Lung (tissue), 12 donors: ENCODE measurements around the gene UIMC1. TPM values are rescaled to one million over a fixed set of nuclear protein-coding genes. Genes with fewer than 3 reads are reported as not detected.
"Not testable (repeated sequence)": the region's sequence is repeated elsewhere in the genome, so short reads cannot be mapped to it uniquely, and the experiment has no call there.

ENCODE experiments used
- ATAC-seq: fragments of 200-7000 bp; cut with Tn5 transposase; one replicate; pipeline ENCODE4 v1.9.1; 2020; ENCODE audit warnings: moderate number of reproducible peaks; ENCODE audit not compliant: insufficient read depth, low FRiP score
- DNase-seq, 3 donors: peaks; one replicate each; pipeline ENCODE4 v3.0.0-alpha.2; 2013 to 2017
- H3K27ac ChIP-seq, 2 donors: one replicate each; pipeline ENCODE4 v1.5.1; 2013; ENCODE audit warnings: mild to moderate bottlenecking in 2 of 2, moderate library complexity in 2 of 2, control low read depth in 1 of 2, inconsistent platforms in 1 of 2, low read depth in 1 of 2, low read length in 1 of 2
- H3K27me3 ChIP-seq, 3 donors: one replicate each; pipeline ENCODE4 v1.5.1; 2013; ENCODE audit warnings: low read length in 2 of 3; ENCODE audit not compliant: control insufficient read depth in 3 of 3, insufficient read depth in 3 of 3
- H3K36me3 ChIP-seq, 4 donors: one replicate each; pipeline ENCODE4 v1.5.1; 2013; ENCODE audit warnings: low read length in 4 of 4, mild to moderate bottlenecking in 1 of 4, moderate library complexity in 1 of 4; ENCODE audit not compliant: control insufficient read depth in 4 of 4, insufficient read depth in 4 of 4
- H3K4me1 ChIP-seq, 5 donors: one replicate each; pipeline ENCODE4 v1.5.1; 2013; ENCODE audit warnings: low read length in 5 of 5, mild to moderate bottlenecking in 2 of 5, moderate library complexity in 1 of 5; ENCODE audit not compliant: control insufficient read depth in 5 of 5, insufficient read depth in 5 of 5
- H3K4me3 ChIP-seq: one replicate; pipeline ENCODE4 v1.5.1; 2013; ENCODE audit warnings: mild to moderate bottlenecking, control low read depth, moderate library complexity
- H3K9ac ChIP-seq, 2 donors: one replicate each; pipeline ENCODE4 v1.5.1; 2013; ENCODE audit warnings: low read length in 2 of 2, control low read depth in 1 of 2; ENCODE audit not compliant: insufficient read depth in 1 of 2
- H3K9me3 ChIP-seq, 4 donors: one replicate each; pipeline ENCODE4 v1.5.1; 2013; ENCODE audit warnings: low read length in 3 of 4, mild to moderate bottlenecking in 1 of 4, moderate library complexity in 1 of 4; ENCODE audit not compliant: control insufficient read depth in 4 of 4, insufficient read depth in 3 of 4
- WGBS, 2 donors: extraction: QIAGEN DNeasy Blood & Tissue Kit; methylation state at CpG; one replicate each; pipeline ENCODE4 v1.1.7; 2013; 5-methylcytosine and 5-hydroxymethylcytosine counted together
- polyA plus RNA-seq, 2 donors: library from polyadenylated mRNA; stranded (reverse); fragments of 200-250 nt; gene quantifications; one replicate each; pipeline ENCODE4 v1.2.1, GENCODE V29; 2013
- total RNA-seq, 2 donors: library from RNA; depleted of rRNA in 1 of 2; stranded (reverse); fragments of >200 nt in 1 of 2; gene quantifications; one replicate each; pipeline ENCODE4 v1.2.1, GENCODE V29; 2014 to 2021
- TF ChIP-seq, protein P1 (sequence below): IDR thresholded peaks from 2 replicates; pipeline ENCODE4 v1.5.1; 2012; ENCODE audit warnings: mild to moderate bottlenecking; ENCODE audit errors: control extremely low read depth, extremely low read depth
- donor health status: control.
- donor health status: control.
- donor health status: Bipolar disorder and iron deficiency.
- donor health status: healthy.
- donor health status: DM: yes; HTN: yes; CAD: no.

Gene UIMC1
- total and polyA plus RNA-seq, 4 donors: 21.6 to 50.8 (median 27.9) TPM

DNA sequence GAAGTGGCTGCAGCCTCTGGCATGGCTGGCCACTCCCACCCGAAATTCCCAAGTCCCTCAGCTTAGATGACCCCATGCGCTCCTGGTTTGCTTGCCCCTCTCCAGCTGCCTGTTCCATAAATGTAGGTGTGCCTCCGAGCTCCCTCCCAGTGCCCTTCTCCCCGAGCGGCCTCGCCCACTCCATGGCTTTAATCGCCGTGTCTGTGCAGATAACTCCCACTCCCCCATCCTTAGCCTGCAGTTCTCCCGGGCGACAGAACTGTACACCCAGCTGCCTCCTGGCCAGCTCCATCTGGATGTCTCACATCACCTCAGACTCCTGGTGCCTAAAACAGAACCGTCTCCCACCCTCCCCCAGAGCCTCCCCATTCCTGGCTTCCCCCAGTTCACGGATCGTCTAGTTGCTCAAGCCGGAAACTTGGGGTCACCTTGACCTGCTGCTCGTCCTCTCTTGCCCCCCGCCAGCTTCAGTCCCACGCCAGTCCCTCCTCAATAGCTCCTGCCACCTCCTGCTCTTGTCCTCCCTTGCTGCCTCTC, 131.5 kb downstream of the UIMC1 start:
- DNase-seq (no peak), ATAC-seq (no peak)
- H3K27me3 ChIP-seq: peaks cover 5 to 24% (median 7%) of the 10 kb centered on the region in 3 donors
- no peak overlapping the region for H3K9ac ChIP-seq
- no peak overlapping the region for H3K27ac ChIP-seq
- H3K4me1 ChIP-seq: peaks cover 0 to under 1% (median 0%) of the 10 kb centered on the region in 5 donors
- H3K9me3 ChIP-seq: peaks cover 0 to 2% (median 0%) of the 10 kb centered on the region in 4 donors
- no peaks in the 10 kb centered on the region for H3K36me3 ChIP-seq
- WGBS, 2 donors: 61 to 72% methylated on average over 17 of the region's 17 CpGs
- H3K4me3 ChIP-seq: no peak overlapping the region
- TF ChIP-seq, protein P1, sequence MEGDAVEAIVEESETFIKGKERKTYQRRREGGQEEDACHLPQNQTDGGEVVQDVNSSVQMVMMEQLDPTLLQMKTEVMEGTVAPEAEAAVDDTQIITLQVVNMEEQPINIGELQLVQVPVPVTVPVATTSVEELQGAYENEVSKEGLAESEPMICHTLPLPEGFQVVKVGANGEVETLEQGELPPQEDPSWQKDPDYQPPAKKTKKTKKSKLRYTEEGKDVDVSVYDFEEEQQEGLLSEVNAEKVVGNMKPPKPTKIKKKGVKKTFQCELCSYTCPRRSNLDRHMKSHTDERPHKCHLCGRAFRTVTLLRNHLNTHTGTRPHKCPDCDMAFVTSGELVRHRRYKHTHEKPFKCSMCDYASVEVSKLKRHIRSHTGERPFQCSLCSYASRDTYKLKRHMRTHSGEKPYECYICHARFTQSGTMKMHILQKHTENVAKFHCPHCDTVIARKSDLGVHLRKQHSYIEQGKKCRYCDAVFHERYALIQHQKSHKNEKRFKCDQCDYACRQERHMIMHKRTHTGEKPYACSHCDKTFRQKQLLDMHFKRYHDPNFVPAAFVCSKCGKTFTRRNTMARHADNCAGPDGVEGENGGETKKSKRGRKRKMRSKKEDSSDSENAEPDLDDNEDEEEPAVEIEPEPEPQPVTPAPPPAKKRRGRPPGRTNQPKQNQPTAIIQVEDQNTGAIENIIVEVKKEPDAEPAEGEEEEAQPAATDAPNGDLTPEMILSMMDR: no peak

DNA sequence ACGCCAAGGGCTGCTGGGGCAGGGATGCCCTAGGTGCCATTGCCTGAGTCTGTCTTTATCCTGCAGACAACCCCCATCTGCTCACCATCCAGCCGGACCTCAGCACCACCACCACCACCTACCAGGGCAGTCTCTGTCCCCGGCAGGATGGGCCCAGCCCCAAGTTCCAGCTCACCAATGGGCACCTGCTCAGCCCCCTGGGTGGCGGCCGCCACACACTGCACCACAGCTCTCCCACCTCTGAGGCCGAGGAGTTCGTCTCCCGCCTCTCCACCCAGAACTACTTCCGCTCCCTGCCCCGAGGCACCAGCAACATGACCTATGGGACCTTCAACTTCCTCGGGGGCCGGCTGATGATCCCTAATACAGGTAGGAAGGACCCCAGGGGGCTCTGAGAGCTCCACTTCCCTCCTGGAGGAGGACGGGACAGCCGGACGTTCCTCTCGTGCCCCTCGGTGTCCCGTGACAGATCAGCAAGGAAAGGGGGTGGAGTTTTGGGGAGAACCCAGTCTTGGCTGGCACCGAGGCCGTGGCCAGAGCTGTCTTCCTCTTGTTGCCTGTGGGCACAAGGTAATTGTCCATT, 132.3 kb downstream of the UIMC1 start:
- Histone ChIP-seq H3K4me1 (no peaks in the 10 kb centered on the region), H3K4me3 (no peak overlapping the region), H3K9ac (no peak overlapping the region), H3K27ac (no peak overlapping the region), H3K27me3 (peaks cover 5 to 24% (median 7%) of the 10 kb centered on the region in 3 donors), H3K36me3 (no peaks in the 10 kb centered on the region), H3K9me3 (peaks cover 0 to 2% (median 0%) of the 10 kb centered on the region in 4 donors)
- DNase-seq (no peak), ATAC-seq (no peak)
- 71 to 82% methylated on average over 20 of the region's 20 CpGs for WGBS, 2 donors
- TF ChIP-seq, protein P1: no peak

DNA sequence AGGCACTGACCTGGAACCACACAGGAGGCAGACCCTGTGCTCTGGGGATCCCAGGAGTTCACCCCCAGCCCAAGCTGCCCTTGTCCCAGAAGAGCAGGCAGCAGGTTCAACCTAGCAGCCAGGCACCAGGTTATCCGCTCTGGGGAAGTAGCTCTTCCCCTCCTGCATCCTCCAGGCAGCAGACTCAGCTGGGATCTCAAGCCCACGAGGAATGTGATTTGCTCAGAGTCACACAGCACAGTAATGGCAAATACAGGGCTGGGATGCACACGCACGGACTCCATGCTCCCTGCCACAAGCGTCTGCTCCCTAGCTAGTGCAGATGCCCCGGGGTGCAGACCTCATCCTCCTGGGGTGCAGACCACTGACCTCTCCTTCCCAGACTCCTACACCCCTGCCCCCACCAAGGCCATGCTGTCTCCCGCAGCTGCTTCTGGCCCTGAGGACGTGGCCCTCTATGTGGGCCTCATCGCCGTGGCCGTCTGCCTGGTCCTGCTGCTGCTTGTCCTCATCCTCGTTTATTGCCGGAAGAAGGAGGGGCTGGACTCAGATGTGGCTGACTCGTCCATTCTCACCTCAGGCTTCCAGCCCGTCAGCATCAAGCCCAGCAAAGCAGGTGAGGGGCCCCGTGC, 132.9 kb downstream of the UIMC1 start:
- peaks cover 0 to 4% (median 0%) of the 10 kb centered on the region in 4 donors for H3K9me3 ChIP-seq
- H3K27me3 ChIP-seq: peaks cover 5 to 24% (median 7%) of the 10 kb centered on the region in 3 donors
- TF ChIP-seq, protein P1: no peak
- 59% methylated on average over 16 of the region's 16 CpGs for WGBS, 2 donors
- no peak overlapping the region for H3K4me3 ChIP-seq
- DNase-seq (peak in 1 of 3 donors; percentile 13), ATAC-seq (no peak)
- no peak overlapping the region for H3K27ac ChIP-seq
- no peak overlapping the region for H3K9ac ChIP-seq
- no peaks in the 10 kb centered on the region for H3K4me1 ChIP-seq
- H3K36me3 ChIP-seq: no peaks in the 10 kb centered on the region

DNA sequence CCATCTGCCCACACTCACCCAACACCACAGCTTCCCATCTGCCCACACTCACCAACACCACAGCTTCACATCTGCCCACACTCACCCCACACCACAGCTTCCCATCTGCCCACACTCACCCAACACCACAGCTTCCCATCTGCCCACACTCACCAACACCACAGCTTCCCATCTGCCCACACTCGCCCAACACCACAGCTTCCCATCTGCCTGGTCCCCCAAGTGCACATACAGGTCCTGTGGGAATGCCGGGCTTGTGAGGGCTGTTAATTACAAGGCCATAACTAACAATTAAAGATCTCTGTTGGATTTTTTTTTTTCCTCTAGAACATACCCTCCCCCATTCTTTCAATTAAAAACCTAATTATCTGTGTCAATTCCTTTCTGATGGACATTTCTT, 133.6 kb downstream of the UIMC1 start:
- H3K9me3 ChIP-seq, H3K4me3 ChIP-seq, H3K36me3 ChIP-seq, H3K4me1 ChIP-seq, H3K27ac ChIP-seq, ATAC-seq, DNase-seq, H3K9ac ChIP-seq: not testable (repeated sequence)
- 45 to 47% methylated on average over 2 of the region's 2 CpGs for WGBS, 2 donors
- peaks cover 5 to 22% (median 7%) of the 10 kb centered on the region in 3 donors for H3K27me3 ChIP-seq

DNA sequence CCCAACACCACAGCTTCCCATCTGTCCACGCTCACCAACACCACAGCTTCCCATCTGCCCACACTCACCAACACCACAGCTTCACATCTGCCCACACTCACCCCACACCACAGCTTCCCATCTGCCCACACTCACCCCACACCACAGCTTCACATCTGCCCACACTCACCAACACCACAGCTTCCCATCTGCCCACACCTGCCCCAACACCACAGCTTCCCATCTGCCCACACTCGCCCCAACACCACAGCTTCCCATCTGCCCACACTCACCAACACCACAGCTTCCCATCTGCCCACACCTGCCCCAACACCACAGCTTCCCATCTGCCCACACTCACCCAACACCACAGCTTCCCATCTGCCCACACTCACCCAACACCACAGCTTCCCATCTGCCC, 134.0 kb downstream of the UIMC1 start:
- not testable (repeated sequence) for H3K27ac ChIP-seq, ATAC-seq, H3K4me1 ChIP-seq, H3K36me3 ChIP-seq, DNase-seq, H3K9ac ChIP-seq, H3K4me3 ChIP-seq, H3K9me3 ChIP-seq
- peaks cover 5 to 20% (median 7%) of the 10 kb centered on the region in 3 donors for H3K27me3 ChIP-seq
- WGBS, 2 donors: 25 to 51% methylated on average over 1 to 2 of the region's 2 CpGs

DNA sequence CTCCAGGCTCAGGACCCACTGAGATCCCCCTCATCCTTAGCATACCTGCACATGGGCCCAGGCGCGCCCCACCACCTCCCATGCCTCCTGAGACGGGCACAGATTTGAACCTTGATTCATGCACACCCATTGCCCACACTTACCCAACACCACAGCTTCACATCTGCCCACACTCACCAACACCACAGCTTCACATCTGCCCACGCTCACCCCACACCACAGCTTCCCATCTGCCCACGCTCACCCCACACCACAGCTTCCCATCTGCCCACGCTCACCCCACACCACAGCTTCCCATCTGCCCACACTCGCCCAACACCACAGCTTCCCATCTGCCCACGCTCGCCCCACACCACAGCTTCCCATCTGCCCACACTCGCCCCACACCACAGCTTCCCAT, 135.9 kb downstream of the UIMC1 start:
- ATAC-seq, H3K36me3 ChIP-seq, H3K9ac ChIP-seq, DNase-seq, H3K4me3 ChIP-seq, H3K27ac ChIP-seq, H3K9me3 ChIP-seq, H3K4me1 ChIP-seq: not testable (repeated sequence)
- 46 to 70% methylated on average over 10 of the region's 10 CpGs for WGBS, 2 donors
- peaks cover 0 to 30% (median 10%) of the 10 kb centered on the region in 3 donors for H3K27me3 ChIP-seq
